ENCODE results near the gene DOCK2. TPM values are rescaled to one million over a fixed set of nuclear protein-coding genes. Genes with fewer than 3 reads are reported as not detected.

Gene DOCK2
- total RNA-seq, 1 donor from 2014 or later, result 1.1 TPM

DNA sequence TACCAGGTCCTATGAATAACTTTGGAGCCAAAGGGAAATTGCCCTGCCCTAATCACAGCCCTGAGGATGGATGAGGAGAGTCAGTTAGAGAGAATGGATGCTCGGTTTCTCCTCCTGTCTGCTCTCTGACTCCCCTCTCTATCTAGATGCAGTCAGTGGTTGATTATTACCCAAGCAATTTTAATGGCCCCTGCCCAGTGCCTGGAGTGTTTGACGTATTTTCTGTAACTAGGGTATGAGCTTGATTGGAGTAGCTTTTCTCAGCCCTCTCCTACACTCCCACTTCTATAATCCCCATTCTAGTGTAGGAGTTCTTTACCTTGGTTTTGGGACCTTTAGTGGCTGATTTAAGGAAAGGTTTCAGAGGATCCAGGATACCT lies 60.4 kb downstream of the DOCK2 start:
- Histone ChIP-seq H3F3A (ENCODE audit: low read depth) (no peaks in the 10 kb centered on the region), H3K36me3 (no peaks in the 10 kb centered on the region), H3K79me2 (ENCODE audit: low read depth) (no peaks in the 10 kb centered on the region), H3K9ac (no peak overlapping the region), H2AFZ (replicated peaks) (no peak overlapping the region), H3K4me1 (peaks cover 6% of the 10 kb centered on the region), H3K9me3 (ENCODE audit: low read depth) (no peaks in the 10 kb centered on the region), H3K27ac (no peak overlapping the region), H4K20me1 (ENCODE audit: low read depth) (no peaks in the 10 kb centered on the region), H3K4me3 (no peak overlapping the region), H3K4me2 (no peak overlapping the region), H3K27me3 (no peaks in the 10 kb centered on the region)
- Mint-ChIP-seq H3K4me1 (peaks cover 21% of the 10 kb centered on the region), H3K36me3 (no peaks in the 10 kb centered on the region), H3K27ac (no peak overlapping the region), H3K9me3 (no peaks in the 10 kb centered on the region), H3K4me3 (no peak overlapping the region), H3K27me3 (ENCODE audit: insufficient read depth, low read depth) (peaks cover 2% of the 10 kb centered on the region)
- no peak for DNase-seq (ENCODE audit: low spot score)
- TF ChIP-seq EZH2phosphoT487 (IDR thresholded peaks at IDR 0.05) (no peak), EZH2 (IDR thresholded peaks at IDR 0.05) (no peak)
- TF ChIP-seq, protein P1, sequence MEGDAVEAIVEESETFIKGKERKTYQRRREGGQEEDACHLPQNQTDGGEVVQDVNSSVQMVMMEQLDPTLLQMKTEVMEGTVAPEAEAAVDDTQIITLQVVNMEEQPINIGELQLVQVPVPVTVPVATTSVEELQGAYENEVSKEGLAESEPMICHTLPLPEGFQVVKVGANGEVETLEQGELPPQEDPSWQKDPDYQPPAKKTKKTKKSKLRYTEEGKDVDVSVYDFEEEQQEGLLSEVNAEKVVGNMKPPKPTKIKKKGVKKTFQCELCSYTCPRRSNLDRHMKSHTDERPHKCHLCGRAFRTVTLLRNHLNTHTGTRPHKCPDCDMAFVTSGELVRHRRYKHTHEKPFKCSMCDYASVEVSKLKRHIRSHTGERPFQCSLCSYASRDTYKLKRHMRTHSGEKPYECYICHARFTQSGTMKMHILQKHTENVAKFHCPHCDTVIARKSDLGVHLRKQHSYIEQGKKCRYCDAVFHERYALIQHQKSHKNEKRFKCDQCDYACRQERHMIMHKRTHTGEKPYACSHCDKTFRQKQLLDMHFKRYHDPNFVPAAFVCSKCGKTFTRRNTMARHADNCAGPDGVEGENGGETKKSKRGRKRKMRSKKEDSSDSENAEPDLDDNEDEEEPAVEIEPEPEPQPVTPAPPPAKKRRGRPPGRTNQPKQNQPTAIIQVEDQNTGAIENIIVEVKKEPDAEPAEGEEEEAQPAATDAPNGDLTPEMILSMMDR (IDR thresholded peaks at IDR 0.05), result no peak

DNA sequence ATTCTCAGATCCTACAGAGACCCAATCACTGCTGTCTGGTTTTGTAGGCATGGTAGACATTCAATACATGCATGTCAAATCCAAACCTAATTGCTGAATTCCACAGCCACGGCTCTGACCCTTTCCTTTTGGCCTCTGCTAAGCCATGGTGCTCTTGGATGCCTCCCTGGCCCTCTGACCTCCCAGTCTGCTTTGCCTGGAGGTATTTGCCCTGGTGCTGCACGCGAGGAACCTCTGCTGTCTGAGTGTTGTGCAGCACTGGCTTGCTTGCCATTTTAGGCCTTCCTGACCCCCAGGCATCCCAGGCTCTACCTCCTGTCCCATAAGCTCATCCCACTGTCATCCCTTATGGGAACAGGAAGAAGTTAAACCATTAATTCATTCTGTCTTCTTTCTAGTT lies 60.9 kb downstream of the DOCK2 start:
- TF ChIP-seq EZH2phosphoT487 (IDR thresholded peaks at IDR 0.05), result no peak
- TF ChIP-seq EZH2 (IDR thresholded peaks at IDR 0.05), result no peak
- TF ChIP-seq, protein P1 (IDR thresholded peaks at IDR 0.05), result no peak
- Mint-ChIP-seq H3K36me3 (no peaks in the 10 kb centered on the region), H3K9me3 (no peaks in the 10 kb centered on the region), H3K27ac (no peak overlapping the region), H3K4me3 (no peak overlapping the region), H3K27me3 (ENCODE audit: insufficient read depth, low read depth) (peaks cover 2% of the 10 kb centered on the region), H3K4me1 (peaks cover 25% of the 10 kb centered on the region)
- no peak overlapping the region for H3K4me2 ChIP-seq
- H3K9ac ChIP-seq, result no peak overlapping the region
- H3K9me3 ChIP-seq (ENCODE audit: low read depth), result no peaks in the 10 kb centered on the region
- H3K27me3 ChIP-seq, result no peaks in the 10 kb centered on the region
- no peak overlapping the region for H3K27ac ChIP-seq
- no peaks in the 10 kb centered on the region for H3K79me2 ChIP-seq (ENCODE audit: low read depth)
- peaks cover 3% of the 10 kb centered on the region for H3F3A ChIP-seq (ENCODE audit: low read depth)
- no peaks in the 10 kb centered on the region for H3K36me3 ChIP-seq
- H3K4me1 ChIP-seq, result peaks cover 11% of the 10 kb centered on the region
- no peak for DNase-seq (ENCODE audit: low spot score)
- H4K20me1 ChIP-seq (ENCODE audit: low read depth), result no peaks in the 10 kb centered on the region
- H3K4me3 ChIP-seq, result no peak overlapping the region
- H2AFZ ChIP-seq (replicated peaks), result no peak overlapping the region

DNA sequence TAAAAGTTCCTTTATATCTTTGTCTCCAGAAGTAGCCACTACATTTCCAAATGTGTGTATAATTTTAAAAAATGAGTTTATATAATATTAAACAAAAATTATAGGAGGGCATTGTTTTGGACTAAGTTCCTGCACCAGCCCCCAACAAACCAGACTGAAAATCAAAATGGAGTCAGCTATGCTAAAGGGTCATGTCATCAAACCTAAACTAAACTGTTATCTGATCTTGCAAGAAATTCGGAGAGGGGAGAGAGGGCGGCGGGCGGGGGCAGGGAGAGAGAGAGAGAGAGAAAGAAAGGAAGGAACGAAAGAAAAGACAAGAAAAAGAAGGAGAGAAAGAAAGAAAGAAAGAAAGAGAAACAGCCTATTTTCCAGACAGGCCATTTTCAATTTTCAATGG lies 63.5 kb downstream of the DOCK2 start:
- H3K27ac ChIP-seq, result no peak overlapping the region
- no peak overlapping the region for H3K4me3 Mint-ChIP-seq
- H3K27ac Mint-ChIP-seq, result no peak overlapping the region
- TF ChIP-seq EZH2 (IDR thresholded peaks at IDR 0.05), result no peak
- TF ChIP-seq, protein P1 (IDR thresholded peaks at IDR 0.05), result no peak
- no peak for TF ChIP-seq EZH2phosphoT487 (IDR thresholded peaks at IDR 0.05)
- no peaks in the 10 kb centered on the region for H4K20me1 ChIP-seq (ENCODE audit: low read depth)
- peaks cover 13% of the 10 kb centered on the region for H3K4me1 ChIP-seq
- H3K27me3 Mint-ChIP-seq (ENCODE audit: insufficient read depth, low read depth), result peaks cover 2% of the 10 kb centered on the region
- peaks cover 4% of the 10 kb centered on the region for H3F3A ChIP-seq (ENCODE audit: low read depth)
- H3K36me3 Mint-ChIP-seq, result no peaks in the 10 kb centered on the region
- H3K79me2 ChIP-seq (ENCODE audit: low read depth), result no peaks in the 10 kb centered on the region
- no peak overlapping the region for H3K4me2 ChIP-seq
- H3K9ac ChIP-seq, result no peak overlapping the region
- H3K9me3 ChIP-seq (ENCODE audit: low read depth), result no peaks in the 10 kb centered on the region
- no peak overlapping the region for H3K4me3 ChIP-seq
- no peak overlapping the region for H2AFZ ChIP-seq (replicated peaks)
- H3K4me1 Mint-ChIP-seq, result peaks cover 34% of the 10 kb centered on the region
- no peaks in the 10 kb centered on the region for H3K36me3 ChIP-seq
- H3K27me3 ChIP-seq, result no peaks in the 10 kb centered on the region
- DNase-seq (ENCODE audit: low spot score), result no peak
- H3K9me3 Mint-ChIP-seq, result no peaks in the 10 kb centered on the region

Measured in neural progenitor cell (in vitro differentiated cells).